ENCODE measurements around the gene P4HB.

DNA sequence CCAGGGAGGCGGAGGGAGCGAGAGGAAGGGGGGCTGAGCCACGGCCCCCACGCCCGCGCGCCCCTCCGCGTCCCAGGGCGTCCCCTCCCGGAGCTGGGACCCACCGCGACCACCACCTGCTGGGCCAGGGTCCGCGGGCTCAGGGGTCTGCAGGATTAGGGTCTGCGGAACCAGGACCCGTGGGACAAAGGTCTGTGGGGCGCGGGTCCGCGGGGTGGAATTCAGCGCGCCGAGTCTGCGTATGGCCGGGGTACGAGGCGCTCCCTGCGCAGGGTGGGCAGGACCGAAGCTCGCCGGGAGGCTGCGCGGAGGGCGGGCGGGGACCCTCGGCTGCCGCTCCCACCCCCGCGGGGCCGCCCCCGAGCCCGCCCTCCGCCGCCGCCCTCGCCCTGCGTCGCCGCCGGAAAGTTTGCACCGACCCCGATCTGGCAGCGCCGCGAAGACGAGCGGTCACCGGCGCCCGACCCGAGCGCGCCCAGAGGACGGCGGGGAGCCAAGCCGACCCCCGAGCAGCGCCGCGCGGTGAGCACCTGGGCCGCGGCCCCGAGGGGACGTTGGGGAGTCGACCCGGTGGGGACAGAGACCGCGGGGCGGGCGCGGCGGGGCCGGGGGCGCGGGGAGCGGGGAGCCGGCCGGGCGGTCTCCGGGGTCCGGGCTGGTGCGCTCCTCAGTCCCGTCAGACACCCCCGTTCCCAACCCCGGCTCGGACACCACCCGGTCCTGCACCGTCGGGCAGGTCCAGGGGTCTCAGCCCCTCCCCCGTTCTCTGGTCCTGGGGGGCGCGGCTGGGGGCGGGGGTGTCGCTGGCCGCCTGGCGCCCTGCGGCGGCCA is 56.4 kb downstream of the P4HB start, which contains the start of gene GCGR:
- TF ChIP-seq TAF1 (IDR thresholded peaks at IDR 0.05; ENCODE audit: low read depth) (no peak), TCF12 (IDR thresholded peaks at IDR 0.05; ENCODE audit: low read depth) (no peak), CREB1 (IDR thresholded peaks at IDR 0.05; ENCODE audit: low read depth) (no peak), CEBPB (IDR thresholded peaks at IDR 0.05) (no peak), EP300 (IDR thresholded peaks at IDR 0.05; ENCODE audit: borderline replicate concordance) (no peak), YY1 (IDR thresholded peaks at IDR 0.05; ENCODE audit: low read depth) (no peak), FOXM1 (IDR thresholded peaks at IDR 0.05; ENCODE audit: borderline replicate concordance, low read depth) (no peak), RAD21 (IDR thresholded peaks at IDR 0.05; ENCODE audit: low read depth) (no peak)
- TF ChIP-seq, protein P1, sequence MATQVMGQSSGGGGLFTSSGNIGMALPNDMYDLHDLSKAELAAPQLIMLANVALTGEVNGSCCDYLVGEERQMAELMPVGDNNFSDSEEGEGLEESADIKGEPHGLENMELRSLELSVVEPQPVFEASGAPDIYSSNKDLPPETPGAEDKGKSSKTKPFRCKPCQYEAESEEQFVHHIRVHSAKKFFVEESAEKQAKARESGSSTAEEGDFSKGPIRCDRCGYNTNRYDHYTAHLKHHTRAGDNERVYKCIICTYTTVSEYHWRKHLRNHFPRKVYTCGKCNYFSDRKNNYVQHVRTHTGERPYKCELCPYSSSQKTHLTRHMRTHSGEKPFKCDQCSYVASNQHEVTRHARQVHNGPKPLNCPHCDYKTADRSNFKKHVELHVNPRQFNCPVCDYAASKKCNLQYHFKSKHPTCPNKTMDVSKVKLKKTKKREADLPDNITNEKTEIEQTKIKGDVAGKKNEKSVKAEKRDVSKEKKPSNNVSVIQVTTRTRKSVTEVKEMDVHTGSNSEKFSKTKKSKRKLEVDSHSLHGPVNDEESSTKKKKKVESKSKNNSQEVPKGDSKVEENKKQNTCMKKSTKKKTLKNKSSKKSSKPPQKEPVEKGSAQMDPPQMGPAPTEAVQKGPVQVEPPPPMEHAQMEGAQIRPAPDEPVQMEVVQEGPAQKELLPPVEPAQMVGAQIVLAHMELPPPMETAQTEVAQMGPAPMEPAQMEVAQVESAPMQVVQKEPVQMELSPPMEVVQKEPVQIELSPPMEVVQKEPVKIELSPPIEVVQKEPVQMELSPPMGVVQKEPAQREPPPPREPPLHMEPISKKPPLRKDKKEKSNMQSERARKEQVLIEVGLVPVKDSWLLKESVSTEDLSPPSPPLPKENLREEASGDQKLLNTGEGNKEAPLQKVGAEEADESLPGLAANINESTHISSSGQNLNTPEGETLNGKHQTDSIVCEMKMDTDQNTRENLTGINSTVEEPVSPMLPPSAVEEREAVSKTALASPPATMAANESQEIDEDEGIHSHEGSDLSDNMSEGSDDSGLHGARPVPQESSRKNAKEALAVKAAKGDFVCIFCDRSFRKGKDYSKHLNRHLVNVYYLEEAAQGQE (IDR thresholded peaks at IDR 0.05; ENCODE audit: low read depth), result no peak
- TF ChIP-seq, protein P2, sequence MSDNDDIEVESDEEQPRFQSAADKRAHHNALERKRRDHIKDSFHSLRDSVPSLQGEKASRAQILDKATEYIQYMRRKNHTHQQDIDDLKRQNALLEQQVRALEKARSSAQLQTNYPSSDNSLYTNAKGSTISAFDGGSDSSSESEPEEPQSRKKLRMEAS (IDR thresholded peaks at IDR 0.05), result no peak
- TF ChIP-seq, protein P3, sequence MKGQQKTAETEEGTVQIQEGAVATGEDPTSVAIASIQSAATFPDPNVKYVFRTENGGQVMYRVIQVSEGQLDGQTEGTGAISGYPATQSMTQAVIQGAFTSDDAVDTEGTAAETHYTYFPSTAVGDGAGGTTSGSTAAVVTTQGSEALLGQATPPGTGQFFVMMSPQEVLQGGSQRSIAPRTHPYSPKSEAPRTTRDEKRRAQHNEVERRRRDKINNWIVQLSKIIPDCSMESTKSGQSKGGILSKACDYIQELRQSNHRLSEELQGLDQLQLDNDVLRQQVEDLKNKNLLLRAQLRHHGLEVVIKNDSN (IDR thresholded peaks at IDR 0.05), result no peak
